HG03097 (cell line): ENCODE data around the gene TPT1.
"Not testable (repeated sequence)": the region's sequence is repeated elsewhere in the genome, so short reads cannot be mapped to it uniquely, and the experiment has no call there.

Experiments used
- ATAC-seq: cut with Tn5 transposase; IDR thresholded peaks from one replicate; pipeline ENCODE4 v1.9.1; 2021; ENCODE audit not compliant: unreplicated experiment, low FRiP score

Gene TPT1

GRCh38 chr13:45341034-45341798 is at the start of gene TPT1:
TSS of gene TPT1 (minus strand) at chr13:45341183. CDS start at chr13:45341069, 114 bp downstream.
- ATAC-seq: peak; percentile 83

DNA sequence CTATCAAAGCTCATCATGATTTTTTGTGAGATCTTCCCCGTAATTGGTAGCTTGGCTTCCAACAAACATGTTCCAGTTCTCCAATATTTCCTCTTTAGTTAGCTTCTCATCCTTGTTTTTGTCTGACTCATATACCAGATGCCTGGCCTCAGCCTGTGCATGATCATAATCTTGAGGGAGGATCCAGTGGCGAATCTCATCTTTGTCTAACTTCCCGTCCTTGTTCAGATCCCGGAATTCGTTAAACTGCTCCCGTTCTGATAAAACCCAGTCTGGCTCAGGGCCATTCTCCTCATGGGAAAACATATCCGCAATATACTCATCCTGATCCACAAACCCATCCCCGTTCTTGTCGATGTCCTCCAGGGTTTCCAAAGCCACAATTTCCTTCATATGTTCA is 49.4 kb upstream of the TPT1 start:
- ATAC-seq: not testable (repeated sequence)

- ATAC-seq: no peak
Measured at GRCh38 chr13:45388664-45389063, 47.7 kb upstream of the TPT1 start.

- not testable (repeated sequence) for ATAC-seq
Measured at GRCh38 chr13:45386892-45387575, 46.1 kb upstream of the TPT1 start.

DNA sequence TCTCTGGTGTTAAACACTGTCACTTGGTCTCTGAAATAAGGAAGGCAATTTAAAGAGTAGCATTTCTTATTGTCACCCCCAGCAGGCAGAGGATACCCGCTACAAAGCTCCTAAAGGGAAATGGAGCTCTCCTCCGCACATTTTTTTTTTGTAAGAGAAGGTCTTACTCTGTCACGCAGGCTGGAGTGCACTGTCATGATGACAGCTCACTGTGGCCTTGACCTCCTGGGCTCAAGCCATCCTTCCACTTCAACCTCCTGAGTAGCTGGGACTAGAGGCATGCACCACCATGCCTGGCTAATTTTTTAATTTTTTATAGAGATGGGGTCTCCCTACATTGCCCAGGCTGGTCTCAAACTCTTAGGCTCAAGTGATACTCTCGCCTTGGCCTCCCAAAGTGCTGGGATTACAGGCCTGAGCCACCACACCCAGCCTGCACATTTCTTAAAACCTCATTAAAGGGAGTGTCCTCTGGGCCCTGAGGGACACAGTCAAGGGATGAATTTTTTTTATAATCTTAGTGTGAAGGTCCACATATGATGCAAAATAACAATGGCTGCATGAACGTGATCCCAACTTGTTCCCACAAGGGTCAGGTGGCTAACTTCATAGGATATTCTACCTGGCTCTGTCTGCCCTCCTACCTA is 45.0 kb upstream of the TPT1 start:
- ATAC-seq: no peak

GRCh38 chr13:45385320-45385719 is 44.3 kb upstream of the TPT1 start:
- ATAC-seq: no peak

DNA sequence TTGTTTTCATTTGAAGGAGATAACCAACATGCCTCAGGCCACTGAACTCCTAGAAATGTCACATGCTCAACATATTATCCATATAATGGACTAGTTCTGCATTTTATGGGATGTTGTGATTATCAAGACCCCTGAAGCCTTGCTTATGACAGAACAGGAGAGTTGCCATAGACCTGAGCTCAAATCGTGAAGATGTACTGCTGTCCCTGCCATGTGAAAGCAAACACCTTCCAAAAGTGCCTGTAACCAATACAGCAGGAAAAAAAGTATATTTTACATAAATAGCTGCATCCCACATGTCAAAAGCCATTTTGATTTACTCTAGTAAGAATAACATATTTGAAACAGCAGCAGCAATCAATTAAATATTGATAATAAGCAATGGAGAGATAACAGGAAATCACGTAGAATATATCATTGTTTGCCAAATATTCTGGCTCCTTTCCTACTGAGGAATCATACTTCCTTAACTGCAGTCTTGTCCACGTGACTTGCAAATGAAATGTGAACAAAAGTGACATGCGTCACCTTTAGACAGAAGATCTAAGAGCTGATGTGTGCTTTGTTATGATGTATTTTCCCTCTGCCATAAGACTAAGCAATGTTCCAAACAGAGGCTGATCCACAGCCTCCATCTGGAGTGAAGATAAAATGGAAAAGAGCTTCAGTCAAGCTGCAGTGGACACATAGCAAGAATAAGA is 43.6 kb upstream of the TPT1 start:
- no peak for ATAC-seq

DNA sequence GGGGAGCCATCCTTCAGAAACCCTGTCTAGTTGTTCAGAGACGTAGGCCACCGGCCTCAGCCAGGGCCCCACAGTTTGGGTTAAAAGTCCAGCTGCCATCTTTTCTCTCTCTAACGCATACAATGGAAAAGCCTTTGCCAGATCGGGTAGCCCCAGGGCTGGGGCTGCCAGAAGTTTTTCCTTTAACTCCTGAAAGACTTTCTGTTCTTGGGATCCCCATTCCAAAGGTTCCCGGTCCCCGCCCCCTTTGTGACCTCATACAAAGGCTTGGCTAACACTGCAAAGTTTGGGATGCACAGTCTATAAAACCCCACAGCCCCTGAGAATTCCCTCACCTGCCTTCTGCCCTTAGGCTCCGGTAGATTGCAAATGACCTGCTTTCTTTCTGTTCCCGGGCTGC is 41.8 kb upstream of the TPT1 start:
- ATAC-seq: not testable (repeated sequence)

- ATAC-seq: no peak
Measured at GRCh38 chr13:45381196-45381595, 40.2 kb upstream of the TPT1 start.

DNA sequence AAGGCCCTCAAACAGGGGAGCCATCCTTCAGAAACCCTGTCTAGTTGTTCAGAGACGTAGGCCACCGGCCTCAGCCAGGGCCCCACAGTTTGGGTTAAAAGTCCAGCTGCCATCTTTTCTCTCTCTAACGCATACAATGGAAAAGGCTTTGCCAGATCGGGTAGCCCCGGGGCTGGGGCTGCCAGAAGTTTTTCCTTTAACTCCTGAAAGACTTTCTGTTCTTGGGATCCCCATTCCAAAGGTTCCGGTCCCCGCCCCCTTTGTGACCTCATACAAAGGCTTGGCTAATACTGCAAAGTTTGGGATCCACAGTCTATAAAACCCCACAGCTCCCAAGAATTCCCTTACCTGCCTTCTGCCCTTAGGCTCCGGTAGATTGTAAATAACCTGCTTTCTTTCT is 39.7 kb upstream of the TPT1 start:
- ATAC-seq: not testable (repeated sequence)

- ATAC-seq: not testable (repeated sequence)
Measured at GRCh38 chr13:45379516-45379915, 38.5 kb upstream of the TPT1 start.

DNA sequence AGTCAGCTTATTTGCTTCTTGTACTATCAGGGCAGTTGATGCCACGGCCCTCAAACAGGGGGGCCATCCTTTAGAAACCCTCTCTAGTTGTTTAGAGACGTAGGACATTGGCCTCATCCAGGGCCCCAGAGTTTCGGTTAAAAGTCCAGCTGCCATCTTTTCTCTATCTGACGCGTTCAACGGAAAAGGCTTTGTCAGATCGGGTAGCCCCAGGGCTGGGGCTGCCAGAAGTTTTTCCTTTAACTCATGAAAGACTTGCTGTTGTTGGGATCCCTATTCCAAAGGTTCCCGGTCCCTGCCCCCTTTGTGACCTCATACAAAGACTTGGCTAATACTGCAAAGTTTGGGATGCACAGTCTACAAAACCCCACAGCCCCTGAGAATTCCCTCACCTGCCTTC is 37.8 kb upstream of the TPT1 start:
- ATAC-seq: not testable (repeated sequence)

DNA sequence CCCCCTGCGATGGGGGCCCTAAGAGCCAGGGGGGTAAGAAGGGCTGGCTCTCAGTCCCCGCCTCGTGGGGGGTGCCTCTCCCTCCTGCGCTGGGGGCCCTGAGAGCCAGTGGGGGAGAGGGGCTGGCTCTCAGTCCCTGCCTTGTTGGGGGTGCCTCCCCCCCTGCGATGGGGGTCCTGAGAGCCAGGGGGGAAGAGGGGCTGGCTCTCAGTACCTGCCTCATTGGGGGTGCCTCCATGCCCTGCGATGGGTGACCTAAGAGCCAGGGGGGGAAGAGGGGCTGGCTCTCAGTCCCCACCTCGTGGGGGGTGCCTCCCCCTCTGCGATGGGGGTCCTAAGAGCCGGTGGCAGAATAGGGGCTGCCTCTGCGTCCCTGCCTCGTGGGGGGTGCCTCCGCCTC is 36.3 kb upstream of the TPT1 start:
- not testable (repeated sequence) for ATAC-seq

- ATAC-seq: not testable (repeated sequence)
Measured at GRCh38 chr13:45376651-45377050, 35.7 kb upstream of the TPT1 start.

DNA sequence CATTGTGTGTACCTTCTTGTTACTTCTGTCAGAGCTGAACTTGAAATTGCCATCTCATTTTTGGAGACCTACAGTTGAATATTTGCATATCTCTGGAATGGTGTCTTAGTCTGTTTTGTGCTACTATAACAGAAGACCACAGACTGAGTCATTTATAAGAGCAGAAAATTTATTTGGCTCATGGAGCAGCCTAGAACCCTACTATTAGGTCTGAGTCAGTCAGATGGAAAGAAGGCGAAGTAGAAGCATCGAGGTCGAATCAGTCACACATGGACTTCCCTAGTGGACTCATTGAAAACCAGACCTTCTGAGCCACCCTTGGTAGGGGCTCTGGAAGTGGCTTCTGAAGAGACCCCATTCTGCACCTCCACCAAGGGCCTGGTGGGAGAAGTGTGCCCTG is 33.9 kb upstream of the TPT1 start:
- no peak for ATAC-seq

DNA sequence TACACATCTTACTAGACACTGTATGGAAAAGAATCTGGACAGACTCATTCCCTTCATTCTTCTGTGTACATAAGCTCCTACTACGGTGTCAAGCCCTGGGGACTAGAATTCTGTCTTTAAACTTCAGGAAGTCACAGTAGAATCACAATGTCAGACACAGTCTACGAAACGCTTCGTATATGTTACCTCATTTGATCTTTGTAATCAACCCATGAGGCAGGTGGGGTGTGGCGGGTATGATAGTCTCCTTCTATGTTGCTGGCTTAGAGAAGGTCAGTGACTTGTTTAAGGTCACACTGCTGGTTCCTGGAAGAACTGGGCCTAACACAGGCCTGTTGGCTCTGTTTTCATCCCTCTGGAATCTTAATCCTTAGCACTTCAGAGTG is 32.2 kb upstream of the TPT1 start:
- ATAC-seq: no peak

DNA sequence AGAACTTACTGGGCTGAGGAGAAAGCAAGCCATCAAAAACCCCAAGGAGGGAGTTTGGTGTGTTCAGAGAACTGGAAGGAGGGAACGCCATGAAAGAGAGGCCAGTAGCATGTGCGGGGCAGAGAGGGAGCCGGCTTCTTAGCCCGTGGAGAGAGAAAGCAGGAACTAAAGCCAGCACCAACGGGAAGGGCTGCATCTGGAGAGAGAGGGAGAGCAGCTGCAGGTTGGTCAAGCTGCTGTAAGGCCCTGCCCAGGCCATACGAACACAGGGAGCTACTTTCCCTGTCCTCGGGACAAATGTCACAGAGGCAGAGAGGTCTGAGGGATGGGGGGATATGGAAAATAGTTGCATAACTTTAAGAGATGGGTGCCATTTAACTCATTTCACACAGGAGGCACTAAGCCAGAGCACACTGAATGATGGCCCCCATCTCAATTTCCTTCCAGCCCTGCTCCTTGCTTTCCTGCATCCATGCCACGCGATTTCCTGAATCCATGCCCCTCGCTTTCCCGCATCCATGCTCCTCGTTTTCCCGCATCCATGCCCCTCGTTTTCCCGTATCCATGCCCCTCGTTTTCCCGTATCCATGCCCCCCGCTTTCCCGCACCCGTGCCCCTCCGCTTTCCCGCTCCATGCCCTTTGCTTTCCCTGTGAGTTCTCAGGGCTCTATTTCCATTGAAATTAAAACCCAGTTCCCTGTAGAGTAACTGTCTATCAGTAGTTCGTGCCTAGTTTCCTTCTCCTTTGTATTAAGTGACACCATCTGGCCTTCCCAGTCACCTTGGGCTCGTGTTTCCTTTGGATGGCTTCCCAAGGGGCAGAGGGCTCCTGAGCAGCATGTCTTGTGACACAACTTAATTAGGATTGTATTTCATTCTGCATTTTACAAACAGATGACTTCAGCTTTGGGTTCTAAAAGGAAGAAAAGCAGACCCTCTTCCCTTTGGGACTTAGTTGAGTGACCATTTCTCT is 31.5 kb upstream of the TPT1 start:
- no peak for ATAC-seq

- no peak for ATAC-seq
Measured at GRCh38 chr13:45370922-45371406, 30.0 kb upstream of the TPT1 start.

DNA sequence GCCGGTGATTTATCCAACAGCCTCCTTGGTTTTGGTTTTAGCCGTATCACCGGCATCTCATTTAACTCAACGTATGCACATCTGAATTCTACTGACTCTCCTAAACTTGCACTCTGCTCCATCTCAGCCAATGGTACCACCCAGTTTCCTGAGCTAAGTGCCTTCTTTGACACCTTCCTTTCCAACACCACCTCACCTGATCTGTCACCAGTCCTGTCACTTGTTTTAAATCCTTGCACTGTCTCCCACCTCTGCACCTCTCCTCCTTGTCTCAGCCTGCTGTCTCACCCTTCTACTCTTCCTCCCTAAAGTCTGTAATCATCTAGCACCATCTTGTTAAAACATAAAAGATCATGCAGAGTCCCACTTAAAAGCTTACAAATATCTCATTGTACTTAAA is 28.1 kb upstream of the TPT1 start:
- no peak for ATAC-seq

GRCh38 chr13:45368571-45368970 is 27.6 kb upstream of the TPT1 start:
- no peak for ATAC-seq
